HG03139 (cell line): ENCODE results near the gene GINS2.

Experiments
- ATAC-seq: cut with Tn5 transposase; IDR thresholded peaks from one replicate; pipeline ENCODE4 v1.9.1; 2021; ENCODE audit not compliant: unreplicated experiment

GINS2 gene

DNA sequence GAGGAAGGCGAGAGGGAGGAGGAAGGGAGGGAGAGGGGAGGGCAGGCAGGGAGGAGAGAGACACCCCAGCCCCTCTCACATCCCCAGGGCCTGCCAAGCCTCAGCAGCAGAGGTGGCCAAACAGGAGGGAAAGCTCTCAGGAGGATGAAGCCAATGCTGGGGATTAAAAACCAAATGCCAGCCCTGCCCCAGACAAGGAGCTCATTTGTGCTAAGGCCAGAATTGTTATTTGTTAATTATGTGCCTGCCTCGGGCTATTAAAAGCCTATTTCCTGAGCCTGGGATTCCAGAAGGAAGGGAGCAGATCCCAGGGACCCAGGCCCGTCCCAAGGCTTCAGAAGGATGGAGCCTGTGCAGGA lies 27.9 kb upstream of the GINS2 start:
- ATAC-seq: no peak

DNA sequence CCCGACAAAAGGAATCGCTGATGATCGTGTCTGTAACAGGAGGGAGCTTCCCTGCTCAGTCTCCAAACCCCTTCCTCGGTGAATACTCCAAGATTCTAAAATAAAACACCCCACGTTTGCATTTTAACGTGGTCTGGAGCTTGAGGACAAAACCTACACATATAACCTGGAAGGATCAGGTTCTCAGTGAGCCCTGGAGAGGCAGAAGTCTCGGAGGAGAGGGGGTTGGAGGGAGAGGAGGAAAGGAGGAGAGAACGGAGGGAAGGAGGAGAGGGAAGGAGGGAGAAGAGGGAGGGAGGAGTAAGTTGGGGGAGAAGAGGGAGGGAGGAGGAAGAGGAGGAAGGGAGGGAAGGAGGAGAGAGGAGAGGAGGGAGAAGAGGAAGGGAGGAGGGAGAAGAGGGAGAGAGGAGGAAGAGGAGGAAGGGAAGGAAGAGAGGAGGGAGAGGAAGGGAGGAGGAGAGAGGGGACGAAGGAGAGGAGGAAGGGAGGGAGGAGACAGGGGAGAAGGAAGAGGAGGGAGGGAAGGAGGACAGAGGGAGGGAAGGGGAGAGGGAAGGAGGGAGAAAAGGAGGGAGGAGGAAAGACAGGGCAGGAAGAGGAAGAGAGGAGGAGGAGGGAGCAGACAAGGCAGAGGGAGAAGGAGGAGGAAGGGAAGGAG lies 27.4 kb upstream of the GINS2 start:
- no peak for ATAC-seq

DNA sequence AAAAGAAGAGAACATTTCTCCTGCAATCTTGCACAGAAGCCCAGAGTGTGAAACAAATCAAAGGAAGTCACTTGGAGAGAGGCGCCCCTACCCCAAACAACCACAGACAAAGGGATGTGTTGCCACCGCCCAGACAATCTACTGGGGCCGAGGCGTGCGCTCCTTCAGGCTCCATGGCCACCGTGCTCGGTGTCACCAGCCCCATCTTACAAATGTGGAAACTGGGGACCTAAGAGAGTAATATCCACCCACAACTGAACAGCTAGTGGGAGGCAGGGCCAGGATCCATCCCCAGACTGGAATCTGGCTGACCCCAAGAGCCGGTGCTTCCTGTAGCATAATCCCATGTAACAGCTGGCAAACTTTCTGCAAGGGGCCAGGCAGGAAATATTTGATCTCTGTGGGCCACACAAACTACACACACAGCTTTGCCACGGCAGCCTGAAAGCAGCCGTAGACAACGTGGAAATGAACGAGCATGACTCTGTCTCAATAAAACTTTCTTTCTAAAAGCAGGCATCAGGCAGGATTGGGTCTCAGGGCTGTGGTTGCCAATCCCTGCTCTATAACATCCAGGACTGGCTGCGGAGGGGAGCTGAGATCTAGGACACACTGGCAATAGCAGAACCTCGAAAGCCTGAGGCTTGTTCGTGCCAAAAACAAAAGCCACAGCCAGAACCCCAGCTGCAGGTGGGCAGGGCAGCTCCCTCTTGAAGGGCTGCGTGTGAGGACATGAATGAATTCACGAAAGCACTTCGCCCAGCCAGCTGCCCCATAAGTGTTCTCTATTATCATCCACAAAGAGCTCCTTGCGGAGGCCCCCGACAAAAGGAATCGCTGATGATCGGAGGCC lies 26.6 kb upstream of the GINS2 start:
- ATAC-seq: no peak

DNA sequence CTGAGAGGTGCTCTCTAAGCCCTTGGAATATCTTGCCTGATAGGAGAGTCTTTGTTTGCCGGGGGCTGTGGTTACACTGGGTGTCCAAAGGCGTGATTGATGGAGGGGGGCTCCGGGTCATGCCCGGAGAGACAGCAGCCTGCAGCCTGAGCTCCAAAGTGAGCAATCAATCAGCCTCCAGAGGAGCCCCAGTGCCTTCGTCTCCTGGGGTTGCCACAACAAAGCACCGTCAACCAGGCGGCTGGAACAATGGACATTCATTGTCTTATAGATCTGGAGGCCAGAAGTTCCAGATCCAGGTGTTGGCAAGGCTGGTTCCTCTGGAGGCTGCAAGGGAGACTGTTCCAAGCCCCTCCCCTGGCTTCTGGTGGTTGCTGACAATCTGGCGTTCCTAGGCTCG lies 24.0 kb upstream of the GINS2 start:
- no peak for ATAC-seq

DNA sequence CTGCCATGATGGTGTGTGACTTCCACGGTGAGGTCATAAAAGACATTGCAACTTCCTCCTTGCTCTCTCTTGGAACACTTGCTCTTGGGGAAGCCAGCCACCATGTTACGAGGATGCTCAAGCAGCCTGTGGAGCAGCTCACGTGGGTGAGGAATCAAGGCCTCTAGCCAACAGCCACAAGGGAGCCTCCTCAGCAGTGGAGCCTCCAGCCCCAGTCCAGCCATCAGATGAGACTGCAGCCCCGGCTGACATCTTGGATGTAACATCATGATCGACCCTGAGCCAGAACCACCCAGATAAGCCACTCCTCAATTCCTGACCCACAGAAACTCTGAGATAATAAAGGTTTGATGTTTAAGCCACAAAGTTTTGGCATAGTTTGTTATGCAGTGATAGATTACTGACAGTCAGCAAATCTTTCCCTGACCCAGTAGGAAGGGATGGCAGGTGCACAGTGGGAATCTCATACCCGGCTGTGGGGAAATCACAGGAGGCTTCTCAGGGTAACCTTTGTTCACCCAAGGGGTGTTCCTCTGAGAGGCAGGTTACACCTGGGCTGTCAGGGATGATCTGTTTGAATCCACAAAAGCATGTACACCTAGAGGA lies 23.3 kb upstream of the GINS2 start:
- ATAC-seq: no peak

DNA sequence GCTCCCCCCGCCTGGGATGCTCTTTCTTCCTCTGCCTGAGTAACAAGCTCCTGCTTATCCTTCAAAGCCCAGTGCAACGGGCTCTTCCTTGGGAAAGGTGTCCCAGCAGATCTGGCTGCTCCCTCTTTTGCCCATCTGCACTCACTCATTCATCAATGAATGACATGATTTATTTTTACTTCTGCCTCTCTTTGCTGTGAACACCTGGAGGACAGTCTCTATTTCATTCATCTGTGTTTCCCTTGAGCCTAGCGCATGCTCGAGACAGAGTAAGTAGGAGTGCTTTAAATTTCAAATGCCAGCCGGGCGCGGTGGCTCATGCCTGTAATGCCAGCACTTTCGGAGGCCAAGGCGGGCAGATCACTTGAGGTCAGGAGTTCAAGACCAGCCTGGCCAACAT lies 22.0 kb upstream of the GINS2 start:
- ATAC-seq: no peak

DNA sequence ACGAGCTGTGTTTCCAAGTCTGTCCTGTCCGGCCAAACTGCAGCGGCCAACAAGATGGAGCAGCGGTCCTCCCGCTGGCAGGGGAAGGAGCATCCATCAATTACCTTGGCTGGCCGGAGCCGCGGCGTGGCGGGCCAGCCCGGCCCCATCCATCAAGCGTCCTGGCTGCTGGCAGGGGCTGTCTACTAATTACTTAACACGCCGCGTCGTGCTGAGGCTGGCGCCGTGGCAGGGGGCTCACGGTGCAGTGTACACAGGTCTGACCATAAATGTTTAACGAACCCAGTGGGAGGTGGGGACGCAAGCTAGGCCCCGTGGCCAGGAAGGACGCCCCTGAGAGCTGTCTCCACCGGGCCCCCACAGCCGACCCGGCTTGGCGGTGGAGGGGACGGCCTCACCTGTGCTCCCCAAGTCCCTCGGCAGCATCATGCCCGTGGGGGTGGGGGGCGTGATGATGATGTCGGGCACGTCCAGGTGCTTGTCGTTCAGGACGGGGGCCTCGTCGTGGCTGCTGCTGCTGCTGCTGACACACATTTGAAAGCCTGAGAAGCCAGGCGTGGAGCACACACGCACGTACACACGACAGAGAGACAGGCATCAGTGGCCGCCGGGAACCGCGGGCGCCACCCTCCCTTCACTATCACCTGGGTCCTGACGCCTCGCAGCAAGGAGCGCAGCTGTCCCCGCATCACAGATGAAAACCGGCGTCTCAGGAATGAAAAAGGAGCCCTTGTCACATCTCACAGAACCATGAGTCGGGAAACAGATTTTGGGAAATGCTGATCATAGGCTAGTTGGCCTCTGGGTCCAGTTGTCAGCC lies 21.2 kb upstream of the GINS2 start:
- ATAC-seq: no peak

DNA sequence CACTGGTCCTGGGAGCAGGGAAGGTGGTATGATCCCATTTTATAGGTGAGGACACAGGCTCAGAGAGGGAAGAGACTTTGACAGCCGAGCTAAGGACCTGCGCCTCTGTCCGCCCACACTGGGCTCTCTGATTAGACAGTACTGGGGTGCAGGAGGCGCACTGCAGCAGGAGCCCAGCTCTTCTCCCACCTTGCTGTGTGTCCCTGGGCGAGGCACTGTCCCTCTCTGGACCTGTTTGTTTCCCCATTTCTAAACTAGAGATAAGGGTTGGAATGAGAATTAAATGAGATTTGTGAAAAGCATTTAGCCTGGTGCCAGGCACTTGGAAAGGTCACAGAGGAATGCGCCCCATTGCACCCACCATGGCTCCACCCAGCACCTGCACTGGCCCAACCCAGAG lies 19.6 kb upstream of the GINS2 start:
- no peak for ATAC-seq

DNA sequence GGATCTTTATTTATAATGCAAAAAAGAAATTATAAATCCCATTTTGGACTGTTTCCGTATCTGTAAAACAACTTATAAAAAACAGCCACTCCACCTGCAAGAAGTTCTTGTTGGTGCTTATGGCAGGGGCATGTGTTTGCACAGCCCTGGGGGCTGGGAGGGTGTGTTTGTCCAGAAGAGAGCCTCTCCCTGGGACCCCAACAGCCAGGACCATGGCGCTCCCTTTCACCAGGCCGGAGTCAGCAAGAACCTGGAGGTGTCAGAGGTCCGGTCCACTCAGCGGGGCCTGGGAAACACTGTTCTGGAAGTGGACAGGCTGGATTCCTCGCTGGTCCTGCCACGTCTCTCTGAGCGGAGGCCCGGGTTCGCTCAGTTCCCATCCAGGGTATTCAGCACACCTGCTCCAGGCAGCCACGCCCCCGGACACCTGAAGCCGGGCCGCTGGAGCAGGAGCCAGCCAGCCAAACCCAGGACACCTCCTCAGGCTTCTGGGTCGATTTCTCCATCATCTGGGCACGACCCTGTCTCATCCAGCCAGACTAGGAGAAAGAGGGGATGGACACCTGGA lies 18.9 kb upstream of the GINS2 start:
- ATAC-seq: no peak

DNA sequence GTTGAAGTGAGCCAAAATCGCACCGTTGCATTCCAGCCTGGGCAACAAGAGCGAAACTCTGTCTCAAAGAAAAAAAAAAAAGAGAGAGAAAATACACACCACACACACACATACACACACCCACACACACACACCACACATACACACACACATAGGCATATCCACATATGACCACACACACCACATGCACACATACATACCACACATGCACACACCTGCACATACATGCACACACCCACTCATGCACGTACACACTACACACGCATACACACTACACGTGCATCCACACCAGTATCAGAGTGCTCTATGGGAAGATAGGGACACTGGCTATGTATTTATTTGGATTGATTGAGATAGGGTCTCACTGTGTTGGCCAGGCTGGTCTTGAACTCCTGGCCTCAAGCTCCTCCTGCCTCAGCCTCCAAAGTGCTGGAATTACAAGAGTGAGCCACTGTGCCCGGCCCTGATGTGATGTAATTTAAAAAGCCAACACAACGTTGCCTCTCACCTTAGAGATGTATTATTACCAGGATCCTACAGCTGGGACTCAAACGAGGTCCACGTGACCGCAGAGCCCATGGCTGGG lies 17.8 kb upstream of the GINS2 start:
- ATAC-seq: no peak

DNA sequence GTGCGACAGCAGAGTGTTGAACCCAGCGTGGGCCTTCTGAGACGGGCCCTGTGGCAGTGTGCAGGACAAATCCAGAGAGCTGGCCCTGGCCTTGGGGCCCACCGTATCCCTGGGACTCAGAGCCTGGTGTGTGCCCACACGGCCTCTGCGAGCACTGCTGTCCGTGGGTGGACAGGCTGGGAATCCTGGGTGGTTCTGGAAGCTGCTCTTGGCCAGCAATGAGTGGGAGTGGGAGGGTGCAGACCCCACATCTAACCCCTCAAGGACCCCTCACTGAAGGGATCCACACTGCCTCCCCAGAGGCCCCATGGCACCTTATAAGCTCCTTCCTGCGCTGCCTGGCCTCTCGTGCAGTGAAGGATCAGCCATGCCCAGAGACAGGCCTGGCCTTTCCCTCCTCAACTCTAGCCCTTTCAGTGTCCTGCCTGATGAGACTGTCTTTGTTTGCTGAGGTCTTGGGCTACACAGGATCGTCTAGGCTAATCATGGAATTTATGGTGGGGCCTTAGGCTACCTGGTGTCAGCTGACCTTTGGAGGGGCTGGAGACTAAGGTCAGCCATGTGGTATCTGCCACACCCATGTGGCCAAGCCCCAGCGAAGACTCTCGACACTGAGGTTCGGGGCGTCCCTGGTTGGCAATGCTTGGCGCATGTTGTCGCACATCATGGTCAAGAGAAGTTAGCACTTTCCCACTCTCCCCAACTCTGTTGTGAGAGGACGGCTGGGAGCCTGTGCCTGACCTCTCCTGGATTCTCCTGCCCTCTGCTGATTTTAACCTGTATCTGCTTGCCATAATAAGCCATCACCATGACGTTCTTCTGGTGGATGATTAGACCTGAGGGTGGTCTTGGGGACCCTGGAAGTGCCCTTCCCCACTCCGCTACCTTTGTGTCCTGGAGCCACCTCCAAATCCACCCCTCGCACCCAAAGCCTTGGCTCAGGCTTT lies 16.4 kb upstream of the GINS2 start:
- ATAC-seq: no peak

DNA sequence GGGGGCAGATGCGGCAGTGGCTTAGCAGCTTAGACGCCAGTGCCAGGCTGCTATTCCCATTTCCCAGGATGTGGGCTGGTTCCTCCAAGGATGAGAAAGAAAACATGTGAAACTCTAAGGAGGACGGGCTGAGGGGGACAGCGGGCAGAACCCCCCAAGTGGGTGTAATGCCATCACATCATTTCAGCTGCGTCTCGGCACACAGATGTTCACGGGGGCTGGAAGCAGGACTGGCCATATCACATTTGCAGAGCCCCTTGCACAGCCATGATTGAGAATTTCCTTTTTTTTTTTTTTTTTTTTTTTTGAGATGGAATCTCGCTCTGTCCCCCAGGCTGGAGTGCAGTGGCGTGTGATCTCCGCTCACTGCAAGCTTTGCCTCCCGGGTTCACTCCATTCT lies 15.3 kb upstream of the GINS2 start:
- ATAC-seq: no peak

DNA sequence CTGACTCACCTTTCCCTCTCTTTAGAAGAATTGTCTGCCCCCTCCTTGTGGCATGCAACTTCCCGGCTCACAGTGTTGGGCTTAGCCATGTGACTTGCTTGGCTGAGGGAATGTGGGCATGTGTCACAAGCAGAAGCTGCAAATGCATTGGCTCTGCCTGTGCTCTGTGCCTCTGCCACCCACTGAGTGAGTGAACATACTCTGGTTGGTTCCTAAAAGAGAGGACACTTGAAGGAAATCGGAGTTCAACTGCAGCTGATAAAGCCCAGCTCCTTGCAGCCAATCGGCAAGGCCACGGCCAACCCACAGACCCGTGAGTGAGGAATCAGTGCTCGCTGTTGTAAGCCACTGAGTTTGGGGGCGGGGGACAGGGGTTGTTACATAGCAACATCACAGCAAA lies 10.9 kb upstream of the GINS2 start:
- ATAC-seq: no peak

DNA sequence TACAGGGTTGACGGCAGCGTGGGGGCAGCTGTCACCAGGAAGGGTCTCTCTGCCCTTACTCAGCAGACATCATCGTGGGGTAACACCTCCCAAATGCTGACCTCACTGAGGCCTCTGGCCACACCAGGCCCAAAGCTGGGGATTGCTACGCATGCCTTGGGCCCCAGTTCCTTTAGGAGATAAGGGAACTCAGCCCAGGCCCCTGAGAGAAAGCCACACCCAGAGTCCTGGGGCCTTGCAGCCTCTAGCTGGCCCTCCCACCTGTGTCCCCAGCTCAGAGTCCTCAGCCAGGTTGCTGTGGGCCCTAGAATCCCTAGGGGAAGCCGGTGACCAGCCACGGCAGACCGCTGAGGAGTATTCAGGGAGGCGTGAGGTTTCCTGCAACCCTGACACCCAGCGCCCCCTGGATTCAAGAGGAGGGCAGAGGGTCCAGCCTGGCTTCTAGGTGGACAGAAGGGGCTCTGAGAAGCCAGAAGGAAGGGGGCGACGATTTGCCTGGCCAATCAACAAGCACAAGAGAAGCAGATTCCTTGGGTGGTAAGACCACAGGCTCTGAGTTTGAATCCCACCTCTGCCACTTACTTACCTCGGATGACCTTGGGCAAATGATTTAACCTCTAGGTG lies 10.3 kb upstream of the GINS2 start:
- ATAC-seq: no peak

DNA sequence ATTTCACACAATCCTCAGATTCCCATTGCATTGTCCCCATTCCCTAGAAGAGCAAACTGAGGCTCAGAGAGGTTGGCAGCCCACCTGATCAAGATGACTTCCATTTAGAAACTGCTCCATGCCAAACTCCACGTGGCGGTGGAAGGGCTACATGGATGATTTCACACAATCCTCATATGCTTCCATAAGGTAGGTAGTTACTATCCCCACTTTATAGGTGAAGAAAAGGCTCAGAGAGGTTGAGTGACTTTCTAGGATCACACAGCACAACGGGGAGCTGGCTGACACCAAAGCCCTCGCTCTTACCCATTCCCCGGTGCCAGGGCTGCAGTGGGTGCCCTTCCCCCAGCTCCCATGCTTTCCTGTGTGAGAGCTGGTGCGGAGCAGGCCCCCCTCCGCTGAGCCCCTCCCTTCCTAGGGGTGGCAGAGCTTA lies 9.7 kb upstream of the GINS2 start:
- ATAC-seq: no peak

DNA sequence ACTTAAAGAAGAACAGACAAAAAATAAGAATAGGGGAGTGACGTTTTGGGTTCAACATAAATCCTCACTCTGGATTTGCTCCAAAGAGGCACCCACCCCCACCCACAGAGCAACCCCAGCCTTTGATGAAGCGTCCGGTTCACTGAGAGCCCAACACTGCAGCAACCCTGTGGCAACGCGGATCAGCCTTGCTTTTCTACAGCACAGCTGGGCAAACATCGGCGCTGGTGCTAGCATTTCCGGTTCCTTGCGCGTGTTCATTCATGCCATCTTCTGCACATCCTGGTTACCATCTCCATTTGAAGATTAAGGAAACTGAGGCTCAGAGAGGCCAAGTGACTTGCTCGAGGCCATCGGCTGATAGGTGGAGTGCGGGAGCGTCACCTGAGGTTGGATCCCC lies 8.7 kb upstream of the GINS2 start:
- ATAC-seq: no peak

DNA sequence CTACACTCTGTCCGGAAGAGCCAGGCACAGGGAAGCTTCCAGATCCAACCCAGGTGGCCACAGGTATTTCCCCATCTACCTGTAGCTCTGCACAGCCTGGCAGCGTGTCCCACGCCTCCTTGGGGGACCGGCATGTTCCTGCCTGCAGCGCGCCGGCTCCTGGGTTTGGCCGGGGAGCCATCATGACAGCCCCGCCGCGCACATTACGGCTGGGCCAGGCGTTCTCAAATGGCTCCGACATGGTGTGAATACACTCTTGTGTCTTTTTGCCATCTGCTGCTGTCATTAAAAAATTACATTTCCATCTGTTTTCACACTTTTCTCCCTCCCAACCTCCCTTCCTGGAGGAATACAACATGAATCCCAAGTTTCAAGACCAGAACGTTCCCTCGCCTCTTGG lies 8.0 kb upstream of the GINS2 start:
- ATAC-seq: no peak

DNA sequence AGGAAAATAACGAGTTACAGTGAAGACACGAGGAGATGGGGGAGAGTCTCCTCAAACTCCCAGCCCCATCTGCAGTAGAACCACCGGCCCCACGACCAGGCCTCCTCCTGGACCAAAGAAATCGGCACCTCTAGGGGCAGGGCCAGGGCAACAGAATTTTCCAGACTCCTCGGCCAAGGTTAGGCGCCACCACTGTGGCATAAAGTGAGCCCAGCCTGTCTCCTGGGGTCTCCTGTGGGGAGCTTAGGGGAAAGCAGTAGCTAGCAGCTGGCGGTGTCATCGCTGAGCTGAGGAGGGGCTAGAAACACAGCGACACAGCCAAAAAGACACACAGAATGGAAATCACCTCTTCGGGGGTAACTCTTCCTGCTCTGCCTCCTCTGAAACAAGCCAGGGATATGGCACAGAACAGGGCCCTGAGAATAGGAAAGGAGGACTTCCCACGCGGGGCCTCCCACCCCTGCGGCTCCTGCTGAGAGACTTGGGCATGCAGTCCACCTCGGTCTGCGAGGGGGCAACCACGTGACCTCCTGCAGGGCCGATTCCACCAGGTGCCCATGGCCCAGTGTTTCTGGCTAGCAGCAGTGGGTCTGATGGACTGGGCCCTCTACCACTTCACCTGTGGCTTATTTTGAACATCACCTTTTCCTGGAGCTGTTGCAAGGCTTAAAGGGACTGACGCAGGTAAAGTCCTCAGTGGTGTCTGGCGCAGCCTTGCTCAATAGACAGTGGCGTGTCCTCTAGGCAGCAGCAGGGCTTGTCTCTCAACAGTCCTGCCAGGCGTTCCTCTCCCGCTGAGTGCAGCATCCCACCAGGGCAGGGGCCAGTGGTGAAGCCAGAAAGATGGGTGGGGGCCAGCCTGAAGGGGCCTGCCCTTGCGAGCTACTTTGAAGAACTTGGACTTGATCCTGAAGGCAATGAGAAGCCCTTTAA lies 6.7 kb upstream of the GINS2 start:
- ATAC-seq: no peak
